CD14-positive monocyte (primary cell): ENCODE results near the gene SLC24A5. TPM values are rescaled to one million over a fixed set of nuclear protein-coding genes. Genes with fewer than 3 reads are reported as not detected.

Experiments used
- DNase-seq, 3 donors: peaks; one replicate each; pipeline ENCODE4 v3.0.0-alpha.2; 2011 to 2022
- H2AFZ ChIP-seq: 2 replicates; pipeline ENCODE4 v1.6.0; 2012; ENCODE audit warnings: mild to moderate bottlenecking, low read depth, low read length, inconsistent platforms; ENCODE audit not compliant: insufficient read depth, poor library complexity, severe bottlenecking
- H3K27ac ChIP-seq, 2 donors: 1 replicate in 1 of 2; 2 replicates in 1 of 2; pipeline ENCODE4 v1.5.1; 2012 to 2013; ENCODE audit warnings: low read length in 2 of 2, control low read depth in 1 of 2, inconsistent platforms in 1 of 2, low read depth in 1 of 2, mild to moderate bottlenecking in 1 of 2
- H3K27me3 ChIP-seq, 2 donors: one replicate each; pipeline versions ENCODE4 v1.6.0 to v1.6.1; 2011 to 2013; ENCODE audit warnings: low read length in 2 of 2; ENCODE audit not compliant: control insufficient read depth in 2 of 2, insufficient read depth in 2 of 2
- H3K36me3 ChIP-seq, 2 donors: replicated peaks in 1 of 2; 1 replicate in 1 of 2; 2 replicates in 1 of 2; pipeline versions ENCODE4 v1.5.1 to v1.6.1; 2012 to 2013; ENCODE audit warnings: low read length in 2 of 2, control low read depth in 1 of 2, inconsistent platforms in 1 of 2, mild to moderate bottlenecking in 1 of 2; ENCODE audit not compliant: insufficient read depth in 2 of 2, control insufficient read depth in 1 of 2
- H3K4me1 ChIP-seq, 2 donors: 1 replicate in 1 of 2; 2 replicates in 1 of 2; pipeline versions ENCODE4 v1.5.1 to v1.6.1; 2012 to 2013; ENCODE audit warnings: low read length in 2 of 2, control low read depth in 1 of 2, inconsistent platforms in 1 of 2, mild to moderate bottlenecking in 1 of 2, moderate library complexity in 1 of 2; ENCODE audit not compliant: insufficient read depth in 2 of 2, control insufficient read depth in 1 of 2
- H3K4me2 ChIP-seq: replicated peaks from 2 replicates; pipeline ENCODE3; 2012; ENCODE audit warnings: low read length, moderate library complexity, mild to moderate bottlenecking; ENCODE audit not compliant: poor library complexity, severe bottlenecking; ENCODE audit errors: extremely low read depth
- H3K4me3 ChIP-seq, 3 experiments: fragments of 200-600 bp in 1 of 3; sonication (generic) in 1 of 3; replicated peaks in 1 of 3; 1 replicate in 2 of 3; 2 replicates in 1 of 3; pipeline ENCODE4 v1.5.1; 2011 to 2013; ENCODE audit warnings: low read length in 3 of 3, mild to moderate bottlenecking in 3 of 3, control low read depth in 2 of 3, low read depth in 2 of 3, inconsistent platforms in 1 of 3, moderate library complexity in 1 of 3
- H3K79me2 ChIP-seq: 2 replicates; pipeline ENCODE4 v1.6.0; 2012; ENCODE audit warnings: mild to moderate bottlenecking, control low read depth, inconsistent platforms, low read length, moderate library complexity; ENCODE audit not compliant: insufficient read depth
- H3K9ac ChIP-seq: 2 replicates; pipeline ENCODE4 v1.6.0; 2017; ENCODE audit warnings: low read length, mild to moderate bottlenecking; ENCODE audit not compliant: insufficient read depth, poor library complexity, severe bottlenecking
- H3K9me3 ChIP-seq, 2 donors: replicated peaks in 1 of 2; 1 replicate in 1 of 2; 2 replicates in 1 of 2; pipeline versions ENCODE4 v1.5.1 to v1.6.1; 2012 to 2013; ENCODE audit warnings: low read length in 2 of 2, control low read depth in 1 of 2; ENCODE audit not compliant: control insufficient read depth in 1 of 2, insufficient read depth in 1 of 2
- H4K20me1 ChIP-seq: 2 replicates; pipeline ENCODE4 v1.6.0; 2012; ENCODE audit warnings: mild to moderate bottlenecking, low read length, control low read depth, moderate library complexity; ENCODE audit not compliant: insufficient read depth
- H3K27ac Mint-ChIP-seq, 7 donors: one replicate each; pipeline ENCODE4 v1.8.0; 2020; ENCODE audit warnings: mild to moderate bottlenecking in 7 of 7, mixed read lengths in 7 of 7, moderate library complexity in 6 of 7, inconsistent platforms in 2 of 7
- H3K27me3 Mint-ChIP-seq, 3 donors: one replicate each; pipeline ENCODE4 v1.8.0; 2021 to 2022; ENCODE audit warnings: low read depth in 3 of 3, mild to moderate bottlenecking in 3 of 3, mixed read lengths in 3 of 3, moderate library complexity in 3 of 3, inconsistent platforms in 1 of 3
- H3K36me3 Mint-ChIP-seq, 2 donors: one replicate each; pipeline ENCODE4 v1.8.0; 2020; ENCODE audit warnings: mixed read lengths in 2 of 2, inconsistent platforms in 1 of 2, mild to moderate bottlenecking in 1 of 2
- H3K4me1 Mint-ChIP-seq: one replicate; pipeline ENCODE4 v1.8.0; 2020; ENCODE audit warnings: mild to moderate bottlenecking, mixed read lengths
- H3K4me3 Mint-ChIP-seq, 2 donors: one replicate each; pipeline ENCODE4 v1.8.0; 2020; ENCODE audit warnings: mild to moderate bottlenecking in 2 of 2, mixed read lengths in 2 of 2, moderate library complexity in 1 of 2
- H3K9me3 Mint-ChIP-seq, 7 donors: one replicate each; pipeline ENCODE4 v1.8.0; 2020 to 2022; ENCODE audit warnings: mixed read lengths in 7 of 7, mild to moderate bottlenecking in 6 of 7, moderate library complexity in 6 of 7, inconsistent platforms in 2 of 7
- WGBS: methylation state at CpG from one replicate; pipeline ENCODE4 v1.1.5; 2013; ENCODE audit warnings: missing lambda C conversion rate; ENCODE audit not compliant: insufficient coverage; 5-methylcytosine and 5-hydroxymethylcytosine counted together
- intact Hi-C, 2 donors: fragments of 100-400 bp; cut with micrococcal nuclease; formaldehyde crosslinking; loops; one replicate each; pipeline versions ENCODE4 v1.15.0 to v1.15.1; 2023
- polyA plus RNA-seq, 3 donors: library from polyadenylated mRNA; depleted of rRNA in 1 of 3; unstranded in 2 of 3; stranded (reverse) in 1 of 3; fragments of 300-500 nt in 2 of 3; fragments of >200 nt in 1 of 3; fragmentation: Illumina TruSeq in 2 of 3; gene quantifications; 1 replicate in 2 of 3; 2 replicates in 1 of 3; pipeline ENCODE4 v1.2.3, GENCODE V29; 2012 to 2021
- TF ChIP-seq, protein P1 (sequence below): fragments of 200-600 bp; IDR thresholded peaks from one replicate; pipeline ENCODE4 v1.8.0; 2022; ENCODE audit warnings: antibody characterized with exemption, mild to moderate bottlenecking

SLC24A5 gene
- polyA plus RNA-seq, 3 donors = not detected

DNA sequence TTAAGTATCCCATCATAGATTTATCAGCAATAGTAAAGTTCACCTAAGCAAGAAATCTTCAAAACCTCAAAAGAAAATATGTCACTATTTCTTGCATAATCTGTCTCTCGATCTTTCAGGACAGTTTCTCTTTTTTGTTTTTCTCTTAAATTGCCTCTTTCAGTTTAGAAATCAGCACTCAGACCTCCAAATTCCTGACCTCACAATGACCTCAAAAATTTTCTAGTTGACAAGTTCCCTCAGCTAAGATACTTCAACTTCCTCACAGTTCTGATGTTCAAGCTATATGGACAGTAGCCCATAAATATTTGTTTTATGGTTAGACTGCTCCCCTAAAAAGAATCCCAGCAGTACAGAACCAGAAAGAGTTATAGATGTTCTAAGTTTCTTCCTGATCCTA lies 24.1 kb downstream of the SLC24A5 start:
- no peaks in the 10 kb centered on the region for H3K4me1 ChIP-seq
- no peaks in the 10 kb centered on the region for H3K27me3 ChIP-seq
- no peaks in the 10 kb centered on the region for H3K36me3 ChIP-seq
- no peaks in the 10 kb centered on the region for H3K9me3 ChIP-seq
- H3K9ac ChIP-seq = no peak overlapping the region
- no peaks in the 10 kb centered on the region for H3K27me3 Mint-ChIP-seq
- DNase-seq = no peak
- peaks cover 0 to 1% (median 0%) of the 10 kb centered on the region in 7 donors for H3K9me3 Mint-ChIP-seq
- H3K4me2 ChIP-seq = no peak overlapping the region
- TF ChIP-seq, protein P1, sequence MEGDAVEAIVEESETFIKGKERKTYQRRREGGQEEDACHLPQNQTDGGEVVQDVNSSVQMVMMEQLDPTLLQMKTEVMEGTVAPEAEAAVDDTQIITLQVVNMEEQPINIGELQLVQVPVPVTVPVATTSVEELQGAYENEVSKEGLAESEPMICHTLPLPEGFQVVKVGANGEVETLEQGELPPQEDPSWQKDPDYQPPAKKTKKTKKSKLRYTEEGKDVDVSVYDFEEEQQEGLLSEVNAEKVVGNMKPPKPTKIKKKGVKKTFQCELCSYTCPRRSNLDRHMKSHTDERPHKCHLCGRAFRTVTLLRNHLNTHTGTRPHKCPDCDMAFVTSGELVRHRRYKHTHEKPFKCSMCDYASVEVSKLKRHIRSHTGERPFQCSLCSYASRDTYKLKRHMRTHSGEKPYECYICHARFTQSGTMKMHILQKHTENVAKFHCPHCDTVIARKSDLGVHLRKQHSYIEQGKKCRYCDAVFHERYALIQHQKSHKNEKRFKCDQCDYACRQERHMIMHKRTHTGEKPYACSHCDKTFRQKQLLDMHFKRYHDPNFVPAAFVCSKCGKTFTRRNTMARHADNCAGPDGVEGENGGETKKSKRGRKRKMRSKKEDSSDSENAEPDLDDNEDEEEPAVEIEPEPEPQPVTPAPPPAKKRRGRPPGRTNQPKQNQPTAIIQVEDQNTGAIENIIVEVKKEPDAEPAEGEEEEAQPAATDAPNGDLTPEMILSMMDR = no peak
- no peak overlapping the region for H3K27ac Mint-ChIP-seq
- H4K20me1 ChIP-seq = no peaks in the 10 kb centered on the region
- no peaks in the 10 kb centered on the region for H3K36me3 Mint-ChIP-seq
- no CpG with 5 or more reads among the region's 1 CpG for WGBS
- H3K27ac ChIP-seq = no peak overlapping the region
- intact Hi-C loops = no loop called here
- H3K4me1 Mint-ChIP-seq = peaks cover 7% of the 10 kb centered on the region
- no peak overlapping the region for H3K4me3 Mint-ChIP-seq
- H2AFZ ChIP-seq = no peak overlapping the region
- no peaks in the 10 kb centered on the region for H3K79me2 ChIP-seq
- no peak overlapping the region for H3K4me3 ChIP-seq

- Mint-ChIP-seq H3K4me3 (no peak overlapping the region), H3K4me1 (peaks cover 7% of the 10 kb centered on the region), H3K27ac (no peak overlapping the region), H3K36me3 (no peaks in the 10 kb centered on the region), H3K9me3 (peaks cover 0 to 1% (median 0%) of the 10 kb centered on the region in 7 donors), H3K27me3 (no peaks in the 10 kb centered on the region)
- no peak for DNase-seq
- Histone ChIP-seq H3K4me3 (no peak overlapping the region), H3K27me3 (no peaks in the 10 kb centered on the region), H3K36me3 (no peaks in the 10 kb centered on the region), H2AFZ (no peak overlapping the region), H3K4me2 (no peak overlapping the region), H3K27ac (no peak overlapping the region), H3K9ac (no peak overlapping the region), H3K79me2 (no peaks in the 10 kb centered on the region), H4K20me1 (no peaks in the 10 kb centered on the region), H3K4me1 (no peaks in the 10 kb centered on the region), H3K9me3 (no peaks in the 10 kb centered on the region)
- TF ChIP-seq, protein P1 = no peak
- intact Hi-C loops = no loop called here
Observed at GRCh38 chr15:48145923-48146322, 25.1 kb downstream of the SLC24A5 start.
